K562 (cell line): ENCODE results near the gene AGPAT2. TPM values are rescaled to one million over a fixed set of nuclear protein-coding genes. Genes with fewer than 3 reads are reported as not detected.

ENCODE experiments used
- CTBP1 ChIP-seq: fragments of 450-650 bp; IDR thresholded peaks from 2 replicates; pipeline ENCODE4 v1.6.1; 2016; ENCODE audit warnings: borderline replicate concordance
- ESRRB ChIP-seq: fragments of 250-450 bp; sonication (Bioruptor Pico); IDR thresholded peaks from 2 replicates; pipeline ENCODE4 v1.5.0; 2020; ENCODE audit warnings: mild to moderate bottlenecking, moderate library complexity, borderline replicate concordance
- FIP1L1 ChIP-seq: fragments of 200-400 bp; formaldehyde crosslinking; IDR thresholded peaks from 2 replicates; pipeline ENCODE4 v1.6.1; 2018; ENCODE audit warnings: mild to moderate bottlenecking, low read depth, low read length; ENCODE audit not compliant: poor library complexity, severe bottlenecking
- GTF2A2 ChIP-seq: IDR thresholded peaks from 2 replicates; pipeline ENCODE4 v1.6.1; 2016; ENCODE audit warnings: mild to moderate bottlenecking, missing genetic modification characterization, missing compliant biosample characterization
- HCFC1 ChIP-seq: IDR thresholded peaks from 2 replicates; pipeline ENCODE4 v1.6.1; 2012; ENCODE audit warnings: low read depth, low read length, improper control_type of control experiment
- MAZ ChIP-seq, 2 experiments: fragments of 450-650 bp in 1 of 2; sonication (generic) in 1 of 2; formaldehyde crosslinking; IDR thresholded peaks in 1 of 2; conservative IDR thresholded peaks in 1 of 2; 2 replicates each; pipeline versions ENCODE4 v1.4.0 to v1.5.0; 2020; ENCODE audit warnings: mild to moderate bottlenecking in 1 of 2, missing genetic modification reagents in 1 of 2
- MTA3 ChIP-seq: fragments of 450-650 bp; formaldehyde crosslinking; IDR thresholded peaks from 2 replicates; pipeline ENCODE4 v1.6.1; 2017; ENCODE audit warnings: mild to moderate bottlenecking, borderline replicate concordance
- MYC ChIP-seq, 2 experiments: fragments of 250-450 bp in 1 of 2; sonication (Bioruptor Pico) in 1 of 2; IDR thresholded peaks; 2 replicates each; pipeline versions ENCODE4 v1.5.1 to v1.6.1; 2012 to 2021; ENCODE audit warnings: low read depth in 2 of 2, borderline replicate concordance in 1 of 2, improper control_type of control experiment in 1 of 2, low read length in 1 of 2, mild to moderate bottlenecking in 1 of 2, moderate library complexity in 1 of 2
- NCOR1 ChIP-seq: fragments of 450-650 bp; IDR thresholded peaks from 2 replicates; pipeline ENCODE4 v1.6.1; 2016; ENCODE audit warnings: mild to moderate bottlenecking, moderate library complexity
- NRF1 ChIP-seq, 2 experiments: fragments of 450-650 bp; IDR thresholded peaks in 1 of 2; conservative IDR thresholded peaks in 1 of 2; 2 replicates each; pipeline ENCODE4 v1.6.1; 2014; ENCODE audit warnings: mild to moderate bottlenecking in 2 of 2
- POLR2B ChIP-seq: fragments of 450-650 bp; IDR thresholded peaks from 2 replicates; pipeline ENCODE4 v1.6.1; 2018; ENCODE audit warnings: low read depth; ENCODE audit not compliant: partially characterized antibody
- RAD21 ChIP-seq, 2 experiments: fragments of 250-450 bp in 1 of 2; fragments of 450-650 bp in 1 of 2; sonication (Bioruptor Pico) in 1 of 2; formaldehyde crosslinking in 1 of 2; IDR thresholded peaks in 1 of 2; conservative IDR thresholded peaks in 1 of 2; 2 replicates each; pipeline versions ENCODE4 v1.4.0 to v1.8.0; 2020 to 2022; ENCODE audit warnings: mild to moderate bottlenecking in 2 of 2, moderate library complexity in 1 of 2
- RBFOX2 ChIP-seq: fragments of 200-400 bp; formaldehyde crosslinking; IDR thresholded peaks from 2 replicates; pipeline ENCODE4 v1.6.1; 2017; ENCODE audit warnings: low read depth, mild to moderate bottlenecking, low read length, moderate library complexity
- SAFB ChIP-seq: fragments of 200-400 bp; formaldehyde crosslinking; IDR thresholded peaks from 2 replicates; pipeline ENCODE4 v1.6.1; 2017; ENCODE audit warnings: low read depth, low read length, borderline replicate concordance
- TAL1 ChIP-seq: fragments of 450-650 bp; IDR thresholded peaks from 2 replicates; pipeline ENCODE4 v1.6.1; 2016; ENCODE audit warnings: mild to moderate bottlenecking
- ZFPM2 ChIP-seq: fragments of 250-450 bp; sonication (Bioruptor Pico); IDR thresholded peaks from 2 replicates; pipeline ENCODE4 v1.5.1; 2022; ENCODE audit warnings: mild to moderate bottlenecking
- polyA plus RNA-seq, 8 experiments: library from polyadenylated mRNA; depleted of rRNA in 4 of 8; stranded (reverse) in 5 of 8; unstranded in 3 of 8; fragments of >200 nt; fragmentation: Nextera tagmentation in 2 of 8; fragmentation: Illumina TruSeq in 1 of 8; extraction: Ambion mirVana in 2 of 8; extraction: Trizol in 1 of 8; gene quantifications; 2 replicates each; pipeline versions ENCODE4 v1.2.1 to v1.2.3, GENCODE V29; 2011 to 2014; ENCODE audit warnings: inconsistent platforms in 1 of 8, missing spikeins in 1 of 8
- total RNA-seq, 7 experiments: library from RNA; depleted of rRNA in 6 of 7; stranded (reverse); fragments of >200 nt in 6 of 7; fragmentation: Illumina TruSeq in 2 of 7; extraction: Trizol in 2 of 7; gene quantifications; 2 replicates each; pipeline versions ENCODE4 v1.2.1 to v1.2.3, GENCODE V29; 2011 to 2021; ENCODE audit warnings: low replicate concordance in 1 of 7
- TF ChIP-seq, protein P1 (sequence below): fragments of 250-450 bp; sonication (Bioruptor Pico); IDR thresholded peaks from 2 replicates; pipeline ENCODE4 v1.4.0; 2020; ENCODE audit warnings: mild to moderate bottlenecking, moderate library complexity
- TF ChIP-seq, protein P2 (sequence below): fragments of 450-650 bp; IDR thresholded peaks from 2 replicates; pipeline ENCODE4 v1.7.1; 2018; ENCODE audit warnings: mild to moderate bottlenecking, low read depth; ENCODE audit not compliant: partially characterized antibody
- TF ChIP-seq, protein P3 (sequence below): fragments of 250-450 bp; sonication (Bioruptor Pico); IDR thresholded peaks from 2 replicates; pipeline ENCODE4 v1.8.0; 2022; ENCODE audit warnings: moderate library complexity, mild to moderate bottlenecking, inconsistent platforms
- TF ChIP-seq, protein P4 (sequence below): conservative IDR thresholded peaks from 2 replicates; pipeline ENCODE4 v1.6.1; 2011; ENCODE audit warnings: low read depth, mild to moderate bottlenecking, low read length; ENCODE audit not compliant: control insufficient read depth

Gene AGPAT2
- total and polyA plus RNA-seq, 9 of the 15 experiments (the other 6 are each of a cell fraction or from before 2014, with no cell fraction given), result 0.13 to 54.5 (median 23.9) TPM

DNA sequence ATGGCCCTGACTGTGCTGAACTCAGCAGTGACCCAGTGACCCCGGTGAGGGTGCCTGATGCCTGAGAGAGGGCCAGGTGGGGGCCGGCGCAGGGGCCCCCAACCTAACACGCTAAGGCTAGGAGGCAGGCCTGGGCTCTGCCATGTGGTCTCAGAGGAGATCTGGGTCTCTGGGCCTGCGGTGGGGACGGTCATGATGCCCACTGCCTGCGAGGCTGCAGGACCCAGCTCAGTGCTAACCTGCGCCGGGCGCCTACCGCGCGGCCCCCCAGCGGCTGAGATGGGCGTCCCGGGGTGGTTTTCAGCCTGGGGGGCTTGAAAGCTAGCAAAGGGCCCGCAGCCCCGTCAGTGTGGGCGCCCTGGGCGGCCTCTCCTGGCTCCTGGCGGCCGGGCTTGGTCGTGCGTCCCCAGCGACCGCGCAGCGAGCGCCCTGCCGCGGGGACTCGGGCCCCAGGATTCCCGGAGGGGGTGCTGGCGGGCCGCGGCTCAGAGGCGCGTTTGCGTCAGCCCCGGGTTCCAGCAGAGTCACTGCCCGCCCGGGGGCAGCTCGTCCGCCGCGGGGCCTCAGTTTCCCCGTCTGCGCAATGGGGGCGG lies 22.1 kb downstream of the AGPAT2 start (continued):
- TF ChIP-seq ZFPM2 (CRISPR knock-in tag) (peak; percentile 24; the same call in 1 of the 2 replicates), TAL1 (no peak), NCOR1 (no peak), RBFOX2 (peak; percentile 78), GTF2A2 (no peak), ESRRB (no peak), POLR2B (peak; percentile 46), MTA3 (0 out of 2 replicates have a peak, but pooled peaks have one; percentile 31), RAD21 (CRISPR knock-in tag; conservative IDR thresholded peaks at IDR 0.05 in 1 of 2, IDR thresholded peaks at IDR 0.05 in 1 of 2) (peak in 1 of 2 experiments; percentile 31; a peak in 1 of 4 replicates), SAFB (peak; percentile 28; the same call in 1 of the 2 replicates), FIP1L1 (peak; percentile 86), HCFC1 (no peak), CTBP1 (peak; percentile 38; the same call in 1 of the 2 replicates), MYC (IDR thresholded peaks at IDR 0.05; ENCODE audit: low read depth, low read length) (no peak), MYC (CRISPR knock-in tag; IDR thresholded peaks at IDR 0.05; ENCODE audit: borderline replicate concordance, low read depth) (0 out of 2 replicates have a peak, but pooled peaks have one; percentile 20), NRF1 (conservative IDR thresholded peaks at IDR 0.05 in 1 of 2, IDR thresholded peaks at IDR 0.05 in 1 of 2) (peak; percentile 44 to 55), MAZ (CRISPR knock-in tag; conservative IDR thresholded peaks at IDR 0.05 in 1 of 2, IDR thresholded peaks at IDR 0.05 in 1 of 2) (peak; percentile 39 to 61; a peak in 2 of 4 replicates)
- TF ChIP-seq, protein P1, sequence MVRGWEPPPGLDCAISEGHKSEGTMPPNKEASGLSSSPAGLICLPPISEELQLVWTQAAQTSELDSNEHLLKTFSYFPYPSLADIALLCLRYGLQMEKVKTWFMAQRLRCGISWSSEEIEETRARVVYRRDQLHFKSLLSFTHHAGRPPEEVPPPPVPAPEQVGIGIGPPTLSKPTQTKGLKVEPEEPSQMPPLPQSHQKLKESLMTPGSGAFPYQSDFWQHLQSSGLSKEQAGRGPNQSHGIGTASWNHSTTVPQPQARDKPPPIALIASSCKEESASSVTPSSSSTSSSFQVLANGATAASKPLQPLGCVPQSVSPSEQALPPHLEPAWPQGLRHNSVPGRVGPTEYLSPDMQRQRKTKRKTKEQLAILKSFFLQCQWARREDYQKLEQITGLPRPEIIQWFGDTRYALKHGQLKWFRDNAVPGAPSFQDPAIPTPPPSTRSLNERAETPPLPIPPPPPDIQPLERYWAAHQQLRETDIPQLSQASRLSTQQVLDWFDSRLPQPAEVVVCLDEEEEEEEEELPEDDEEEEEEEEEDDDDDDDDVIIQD (CRISPR knock-in tag), result no peak
- TF ChIP-seq, protein P2, sequence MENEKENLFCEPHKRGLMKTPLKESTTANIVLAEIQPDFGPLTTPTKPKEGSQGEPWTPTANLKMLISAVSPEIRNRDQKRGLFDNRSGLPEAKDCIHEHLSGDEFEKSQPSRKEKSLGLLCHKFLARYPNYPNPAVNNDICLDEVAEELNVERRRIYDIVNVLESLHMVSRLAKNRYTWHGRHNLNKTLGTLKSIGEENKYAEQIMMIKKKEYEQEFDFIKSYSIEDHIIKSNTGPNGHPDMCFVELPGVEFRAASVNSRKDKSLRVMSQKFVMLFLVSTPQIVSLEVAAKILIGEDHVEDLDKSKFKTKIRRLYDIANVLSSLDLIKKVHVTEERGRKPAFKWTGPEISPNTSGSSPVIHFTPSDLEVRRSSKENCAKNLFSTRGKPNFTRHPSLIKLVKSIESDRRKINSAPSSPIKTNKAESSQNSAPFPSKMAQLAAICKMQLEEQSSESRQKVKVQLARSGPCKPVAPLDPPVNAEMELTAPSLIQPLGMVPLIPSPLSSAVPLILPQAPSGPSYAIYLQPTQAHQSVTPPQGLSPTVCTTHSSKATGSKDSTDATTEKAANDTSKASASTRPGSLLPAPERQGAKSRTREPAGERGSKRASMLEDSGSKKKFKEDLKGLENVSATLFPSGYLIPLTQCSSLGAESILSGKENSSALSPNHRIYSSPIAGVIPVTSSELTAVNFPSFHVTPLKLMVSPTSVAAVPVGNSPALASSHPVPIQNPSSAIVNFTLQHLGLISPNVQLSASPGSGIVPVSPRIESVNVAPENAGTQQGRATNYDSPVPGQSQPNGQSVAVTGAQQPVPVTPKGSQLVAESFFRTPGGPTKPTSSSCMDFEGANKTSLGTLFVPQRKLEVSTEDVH, result no peak
- TF ChIP-seq, protein P3, sequence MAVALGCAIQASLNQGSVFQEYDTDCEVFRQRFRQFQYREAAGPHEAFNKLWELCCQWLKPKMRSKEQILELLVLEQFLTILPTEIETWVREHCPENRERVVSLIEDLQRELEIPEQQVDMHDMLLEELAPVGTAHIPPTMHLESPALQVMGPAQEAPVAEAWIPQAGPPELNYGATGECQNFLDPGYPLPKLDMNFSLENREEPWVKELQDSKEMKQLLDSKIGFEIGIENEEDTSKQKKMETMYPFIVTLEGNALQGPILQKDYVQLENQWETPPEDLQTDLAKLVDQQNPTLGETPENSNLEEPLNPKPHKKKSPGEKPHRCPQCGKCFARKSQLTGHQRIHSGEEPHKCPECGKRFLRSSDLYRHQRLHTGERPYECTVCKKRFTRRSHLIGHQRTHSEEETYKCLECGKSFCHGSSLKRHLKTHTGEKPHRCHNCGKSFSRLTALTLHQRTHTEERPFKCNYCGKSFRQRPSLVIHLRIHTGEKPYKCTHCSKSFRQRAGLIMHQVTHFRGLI, result no peak
- TF ChIP-seq, protein P4, sequence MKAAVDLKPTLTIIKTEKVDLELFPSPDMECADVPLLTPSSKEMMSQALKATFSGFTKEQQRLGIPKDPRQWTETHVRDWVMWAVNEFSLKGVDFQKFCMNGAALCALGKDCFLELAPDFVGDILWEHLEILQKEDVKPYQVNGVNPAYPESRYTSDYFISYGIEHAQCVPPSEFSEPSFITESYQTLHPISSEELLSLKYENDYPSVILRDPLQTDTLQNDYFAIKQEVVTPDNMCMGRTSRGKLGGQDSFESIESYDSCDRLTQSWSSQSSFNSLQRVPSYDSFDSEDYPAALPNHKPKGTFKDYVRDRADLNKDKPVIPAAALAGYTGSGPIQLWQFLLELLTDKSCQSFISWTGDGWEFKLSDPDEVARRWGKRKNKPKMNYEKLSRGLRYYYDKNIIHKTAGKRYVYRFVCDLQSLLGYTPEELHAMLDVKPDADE, result peak; percentile 26; the same call in 1 of the 2 replicates
